ENCODE results near the gene METTL8. TPM values are rescaled to one million over a fixed set of nuclear protein-coding genes. Genes with fewer than 3 reads are reported as not detected.

METTL8 gene
- total RNA-seq, 1 experiment from 2014 or later: 22.4 TPM

DNA sequence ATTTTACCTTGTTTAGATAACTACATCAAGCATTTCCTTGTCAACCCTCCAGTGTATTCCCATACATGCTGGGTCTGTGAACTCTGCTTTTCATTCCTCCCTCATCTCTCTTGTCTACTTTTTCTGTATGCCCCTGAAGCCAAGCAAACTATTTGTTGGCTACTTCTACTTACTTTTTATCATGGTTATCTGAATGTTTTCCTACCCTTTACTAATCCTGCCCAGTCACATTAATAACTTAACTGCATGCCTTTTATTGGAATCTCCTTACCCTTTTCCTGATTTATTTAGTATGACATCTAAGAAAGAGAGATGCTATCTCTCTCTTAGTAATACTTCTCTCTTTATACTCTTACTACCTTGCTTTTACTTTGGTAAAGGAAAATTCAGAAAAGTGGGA is 17.3 kb upstream of the METTL8 start:
- TF ChIP-seq, protein P1, sequence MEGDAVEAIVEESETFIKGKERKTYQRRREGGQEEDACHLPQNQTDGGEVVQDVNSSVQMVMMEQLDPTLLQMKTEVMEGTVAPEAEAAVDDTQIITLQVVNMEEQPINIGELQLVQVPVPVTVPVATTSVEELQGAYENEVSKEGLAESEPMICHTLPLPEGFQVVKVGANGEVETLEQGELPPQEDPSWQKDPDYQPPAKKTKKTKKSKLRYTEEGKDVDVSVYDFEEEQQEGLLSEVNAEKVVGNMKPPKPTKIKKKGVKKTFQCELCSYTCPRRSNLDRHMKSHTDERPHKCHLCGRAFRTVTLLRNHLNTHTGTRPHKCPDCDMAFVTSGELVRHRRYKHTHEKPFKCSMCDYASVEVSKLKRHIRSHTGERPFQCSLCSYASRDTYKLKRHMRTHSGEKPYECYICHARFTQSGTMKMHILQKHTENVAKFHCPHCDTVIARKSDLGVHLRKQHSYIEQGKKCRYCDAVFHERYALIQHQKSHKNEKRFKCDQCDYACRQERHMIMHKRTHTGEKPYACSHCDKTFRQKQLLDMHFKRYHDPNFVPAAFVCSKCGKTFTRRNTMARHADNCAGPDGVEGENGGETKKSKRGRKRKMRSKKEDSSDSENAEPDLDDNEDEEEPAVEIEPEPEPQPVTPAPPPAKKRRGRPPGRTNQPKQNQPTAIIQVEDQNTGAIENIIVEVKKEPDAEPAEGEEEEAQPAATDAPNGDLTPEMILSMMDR (IDR thresholded peaks at IDR 0.05; ENCODE audit: unreplicated experiment): no peak
- no peak overlapping the region for H3K4me3 Mint-ChIP-seq (ENCODE audit: low read depth, unreplicated experiment)
- H3K9me3 Mint-ChIP-seq (ENCODE audit: low read depth, unreplicated experiment): peaks cover 3% of the 10 kb centered on the region
- no TSS peak for BruUV-seq (replicated peaks)
- H3K36me3 Mint-ChIP-seq (ENCODE audit: insufficient read depth, unreplicated experiment): peaks cover 12% of the 10 kb centered on the region
- intact Hi-C loops (cut with micrococcal nuclease; ENCODE audit: unreplicated experiment): no loop called here
- no peaks in the 10 kb centered on the region for H3K4me1 Mint-ChIP-seq (ENCODE audit: low read depth, unreplicated experiment)
- no peaks in the 10 kb centered on the region for H3K27me3 Mint-ChIP-seq (ENCODE audit: unreplicated experiment)
- no peak for DNase-seq
- CTCF ChIA-PET: no interaction called here
- no peak overlapping the region for H3K27ac Mint-ChIP-seq (ENCODE audit: unreplicated experiment)

DNA sequence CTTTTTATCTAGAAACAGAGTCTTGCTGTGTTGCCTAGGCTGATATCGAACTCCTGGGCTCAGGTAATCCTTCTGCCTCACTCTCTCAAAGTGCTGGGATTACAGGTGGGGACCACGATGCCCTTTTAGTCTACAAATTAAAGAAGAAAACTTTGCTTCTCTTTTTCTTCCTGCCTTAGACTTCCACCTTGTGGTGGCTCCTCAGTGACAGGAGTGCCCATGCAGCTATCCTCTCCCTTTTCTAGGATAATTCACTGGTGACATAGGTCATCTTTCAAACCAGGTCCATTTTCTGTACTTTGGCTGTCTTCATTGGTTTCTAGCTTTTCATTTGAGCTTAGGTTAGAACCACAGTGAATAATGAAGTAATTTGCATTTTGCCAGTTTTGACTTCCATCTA is 13.9 kb upstream of the METTL8 start:
- Mint-ChIP-seq H3K36me3 (ENCODE audit: insufficient read depth, unreplicated experiment) (peaks cover 12% of the 10 kb centered on the region), H3K4me1 (ENCODE audit: low read depth, unreplicated experiment) (no peaks in the 10 kb centered on the region), H3K4me3 (ENCODE audit: low read depth, unreplicated experiment) (no peak overlapping the region), H3K27me3 (ENCODE audit: unreplicated experiment) (no peaks in the 10 kb centered on the region), H3K27ac (ENCODE audit: unreplicated experiment) (no peak overlapping the region), H3K9me3 (ENCODE audit: low read depth, unreplicated experiment) (no peaks in the 10 kb centered on the region)
- intact Hi-C loops (cut with micrococcal nuclease; ENCODE audit: unreplicated experiment): no loop called here
- TF ChIP-seq, protein P1 (IDR thresholded peaks at IDR 0.05; ENCODE audit: unreplicated experiment): no peak
- CTCF ChIA-PET: no interaction called here
- no TSS peak for BruUV-seq (replicated peaks)
- DNase-seq: no peak

DNA sequence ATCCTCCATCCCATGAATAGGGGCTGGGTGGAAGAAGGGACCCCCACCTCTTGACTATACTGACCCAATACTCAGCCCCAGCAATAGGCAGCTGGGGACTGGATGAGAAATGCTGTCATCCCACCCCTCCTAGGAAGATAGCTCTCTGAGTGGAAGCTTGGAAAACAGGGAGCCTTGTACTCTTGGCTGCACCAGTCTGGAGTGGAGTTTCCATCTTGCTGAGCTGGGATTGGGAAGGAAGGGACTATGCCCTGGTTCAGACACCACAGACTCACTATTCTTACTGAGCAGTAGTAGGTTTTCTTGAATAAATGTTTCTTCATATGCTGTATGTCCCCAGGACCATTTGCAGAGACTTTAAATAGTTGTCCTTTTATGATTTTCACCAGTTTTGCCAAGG is 7.7 kb upstream of the METTL8 start:
- intact Hi-C loops (cut with micrococcal nuclease; ENCODE audit: unreplicated experiment): no loop called here
- no peak overlapping the region for H3K27ac Mint-ChIP-seq (ENCODE audit: unreplicated experiment)
- H3K4me1 Mint-ChIP-seq (ENCODE audit: low read depth, unreplicated experiment): no peaks in the 10 kb centered on the region
- CTCF ChIA-PET: no interaction called here
- DNase-seq: no peak
- no peak overlapping the region for H3K4me3 Mint-ChIP-seq (ENCODE audit: low read depth, unreplicated experiment)
- no TSS peak for BruUV-seq (replicated peaks)
- H3K36me3 Mint-ChIP-seq (ENCODE audit: insufficient read depth, unreplicated experiment): peaks cover 12% of the 10 kb centered on the region
- TF ChIP-seq, protein P1 (IDR thresholded peaks at IDR 0.05; ENCODE audit: unreplicated experiment): no peak
- no peaks in the 10 kb centered on the region for H3K27me3 Mint-ChIP-seq (ENCODE audit: unreplicated experiment)
- no peaks in the 10 kb centered on the region for H3K9me3 Mint-ChIP-seq (ENCODE audit: low read depth, unreplicated experiment)

DNA sequence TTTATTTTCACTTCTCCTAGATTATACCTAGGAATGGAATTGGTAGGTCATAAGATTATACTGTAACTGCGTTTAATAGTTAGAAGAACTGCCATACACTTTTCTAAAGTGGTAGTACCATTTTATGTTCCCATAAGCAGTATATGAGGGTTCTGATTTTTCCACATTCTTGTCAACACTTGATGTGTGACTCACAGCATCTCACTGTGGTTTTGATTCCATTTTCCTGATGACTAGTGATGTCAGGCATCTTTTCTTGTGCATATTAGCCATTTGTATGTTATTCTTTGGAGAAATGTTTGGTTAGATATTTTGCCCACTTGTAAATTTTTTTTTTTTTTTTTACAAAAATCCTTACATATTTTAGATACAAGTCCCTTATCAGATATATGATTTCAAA is 2.5 kb upstream of the METTL8 start:
- H3K36me3 Mint-ChIP-seq (ENCODE audit: insufficient read depth, unreplicated experiment): peaks cover 40% of the 10 kb centered on the region
- TF ChIP-seq, protein P1 (IDR thresholded peaks at IDR 0.05; ENCODE audit: unreplicated experiment): no peak
- DNase-seq: no peak
- H3K27ac Mint-ChIP-seq (ENCODE audit: unreplicated experiment): no peak overlapping the region
- H3K4me1 Mint-ChIP-seq (ENCODE audit: low read depth, unreplicated experiment): peaks cover 10% of the 10 kb centered on the region
- H3K9me3 Mint-ChIP-seq (ENCODE audit: low read depth, unreplicated experiment): no peaks in the 10 kb centered on the region
- CTCF ChIA-PET: no interaction called here
- intact Hi-C loops (cut with micrococcal nuclease; ENCODE audit: unreplicated experiment): no loop called here
- no peak overlapping the region for H3K4me3 Mint-ChIP-seq (ENCODE audit: low read depth, unreplicated experiment)
- H3K27me3 Mint-ChIP-seq (ENCODE audit: unreplicated experiment): no peaks in the 10 kb centered on the region
- no TSS peak for BruUV-seq (replicated peaks)
